HG03060 (cell line): ENCODE data around the gene TPCN2.

Source experiments
- ATAC-seq: cut with Tn5 transposase; IDR thresholded peaks from one replicate; pipeline ENCODE4 v1.9.1; 2021; ENCODE audit warnings: low read depth, moderate number of reproducible peaks; ENCODE audit not compliant: unreplicated experiment

The TPCN2 gene

DNA sequence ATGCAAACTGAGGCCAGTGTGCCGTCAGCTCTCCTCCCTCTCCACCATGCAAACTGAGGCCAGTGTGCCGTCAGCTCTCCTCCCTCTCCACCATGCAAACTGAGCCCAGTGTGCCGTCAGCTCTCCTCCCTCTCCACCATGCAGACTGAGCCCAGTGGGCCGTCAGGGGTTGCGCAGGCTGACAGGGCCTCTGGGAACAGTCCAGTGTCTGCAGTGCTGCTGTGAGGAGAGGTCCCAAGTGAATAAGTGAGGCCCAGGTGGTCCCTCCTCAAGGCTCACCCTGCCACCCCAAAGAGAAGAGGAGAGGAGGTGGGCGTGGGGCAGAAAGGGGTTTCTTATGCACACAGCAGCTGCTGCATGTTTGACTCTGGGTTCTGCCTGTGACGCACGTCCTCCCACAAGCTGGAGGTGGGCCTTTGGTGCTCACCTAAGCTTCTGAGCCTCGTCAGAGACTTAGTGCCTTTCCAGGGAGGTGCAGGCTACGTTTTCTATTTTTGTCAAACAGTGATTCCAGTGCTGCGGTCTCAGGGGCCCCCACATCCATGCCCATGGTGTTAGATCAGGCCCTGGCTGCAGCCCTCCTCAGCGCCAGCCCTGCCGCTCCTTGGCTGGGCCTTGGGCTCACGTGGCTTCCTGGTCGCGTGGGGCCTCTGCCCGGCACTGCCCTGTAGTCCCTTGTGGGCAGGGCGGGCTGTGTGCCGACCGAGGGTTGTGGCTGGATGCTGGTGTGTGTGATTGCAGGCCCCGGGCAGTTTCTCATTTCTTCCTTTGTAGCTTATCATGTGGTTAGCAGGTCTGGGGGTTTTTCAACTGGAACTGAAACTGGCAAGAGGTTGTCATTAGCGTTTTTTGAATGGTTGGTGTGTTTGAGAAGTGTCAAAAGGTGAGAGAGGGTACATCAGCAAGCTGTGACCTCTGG is 7.1 kb downstream of the TPCN2 start:
- ATAC-seq: peak; percentile 81

DNA sequence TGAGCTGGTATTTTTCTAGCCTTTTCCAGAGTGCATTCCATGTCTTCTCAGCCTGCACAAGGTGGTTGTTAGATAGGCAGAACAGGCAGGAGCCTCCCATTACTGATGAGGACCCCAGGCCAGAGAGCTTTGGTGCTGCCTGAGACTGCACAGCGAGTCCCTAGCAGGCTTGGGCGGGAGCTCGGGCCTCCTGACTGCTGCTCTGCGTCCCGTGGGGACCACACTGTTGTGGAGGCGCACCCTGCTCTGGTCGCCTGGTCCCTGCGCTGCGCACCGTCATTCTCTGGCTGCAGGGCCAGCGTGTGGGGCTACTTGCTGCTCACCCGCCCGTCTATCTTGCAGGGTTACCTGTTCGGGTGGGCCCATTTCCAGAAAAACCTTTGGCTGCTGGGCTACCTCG is 8.5 kb downstream of the TPCN2 start:
- no peak for ATAC-seq

DNA sequence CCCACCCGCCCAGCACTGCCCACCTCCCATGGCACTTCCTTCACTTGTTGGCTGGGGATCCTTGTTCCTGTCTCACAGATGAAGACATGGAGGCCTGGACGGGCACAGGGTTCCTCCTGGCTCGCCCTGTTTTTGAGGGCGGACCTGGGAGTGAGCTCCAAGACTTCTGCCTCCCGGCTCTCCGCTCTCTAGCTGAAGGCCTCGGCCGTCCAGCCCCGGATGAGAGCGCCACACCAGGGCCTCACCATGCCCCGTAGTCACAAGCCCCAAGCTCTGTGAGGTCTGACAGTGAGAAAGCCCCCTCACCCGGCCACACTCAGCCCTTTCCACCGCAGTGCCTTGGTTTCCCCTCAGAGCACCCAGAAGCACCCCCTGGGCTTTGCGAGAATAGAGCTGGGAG is 9.1 kb downstream of the TPCN2 start:
- no peak for ATAC-seq

DNA sequence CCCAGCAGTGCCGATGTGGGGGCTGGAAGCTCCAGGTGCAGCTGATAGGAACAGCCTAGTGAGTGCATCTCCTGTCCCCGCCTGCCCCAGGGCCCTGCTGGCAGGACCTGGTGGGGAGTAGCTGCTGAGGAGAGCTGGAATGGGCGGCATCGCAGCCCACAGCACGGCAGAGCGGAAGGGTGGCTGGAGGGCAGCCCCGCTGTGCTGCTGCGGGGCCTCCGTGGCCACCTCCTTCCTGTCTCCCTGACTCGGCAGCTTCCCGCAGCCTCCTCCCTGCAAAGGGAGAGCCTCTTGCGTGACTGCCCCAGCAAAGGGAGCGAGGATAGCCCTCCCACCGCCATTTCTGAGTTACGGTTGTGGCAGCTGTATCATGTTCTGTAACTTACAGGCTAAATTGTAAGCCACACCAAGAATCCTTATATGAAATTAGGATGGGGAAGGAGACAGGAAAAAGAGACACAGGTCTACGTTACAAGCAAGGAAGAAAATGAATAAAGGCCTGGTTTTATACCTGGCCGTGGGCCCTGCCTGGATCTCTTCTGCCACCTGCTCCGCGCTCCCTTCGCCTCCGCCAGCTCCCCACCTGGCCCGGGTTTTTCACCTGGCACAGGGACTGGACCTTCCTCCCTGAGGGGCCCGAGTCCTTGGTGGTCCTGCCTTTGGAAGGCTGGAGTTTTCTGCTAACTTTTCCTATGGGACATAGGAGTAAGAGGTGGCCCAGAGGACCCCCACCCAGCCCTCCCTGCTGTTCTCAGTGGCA is 10.0 kb downstream of the TPCN2 start:
- no peak for ATAC-seq

DNA sequence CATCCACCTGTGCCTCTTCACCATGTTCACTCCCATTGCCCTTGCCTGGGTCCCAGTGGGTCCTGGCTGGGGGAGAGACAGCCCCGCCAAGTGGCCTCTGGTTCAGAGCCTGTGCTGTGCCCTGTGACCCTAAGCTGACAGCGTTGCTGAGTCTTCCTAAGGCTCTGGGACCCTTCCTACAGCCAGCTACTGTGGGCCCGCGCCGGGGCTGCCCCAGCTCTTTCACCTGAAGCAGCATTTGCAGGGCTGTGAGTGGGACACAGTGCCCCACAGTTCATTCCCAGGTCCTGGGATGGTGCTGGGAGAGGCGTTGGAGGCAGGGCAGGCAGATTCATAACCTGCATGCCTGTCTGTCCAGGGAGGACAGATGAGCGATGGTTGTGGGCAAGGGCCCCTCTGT is 10.7 kb downstream of the TPCN2 start:
- no peak for ATAC-seq

DNA sequence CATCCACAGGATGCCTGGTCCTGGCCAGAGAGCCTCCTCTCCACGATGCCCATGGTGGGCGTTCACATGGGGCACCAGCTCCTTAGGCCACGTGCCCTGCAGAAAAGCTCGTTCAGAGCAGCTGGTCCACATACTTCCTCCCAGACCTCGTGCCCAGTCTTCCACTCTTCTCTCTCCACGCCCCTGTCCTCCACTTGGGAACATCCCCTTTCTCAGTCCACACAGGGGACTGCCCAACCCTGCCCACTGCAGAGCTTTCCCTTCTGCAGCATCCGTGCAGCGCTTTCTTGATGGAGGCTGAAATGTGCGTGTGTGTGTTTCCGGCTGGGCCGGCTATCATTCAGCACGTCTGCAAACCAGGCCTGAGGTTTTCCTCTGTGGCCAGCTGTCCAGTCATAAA is 11.3 kb downstream of the TPCN2 start:
- no peak for ATAC-seq

DNA sequence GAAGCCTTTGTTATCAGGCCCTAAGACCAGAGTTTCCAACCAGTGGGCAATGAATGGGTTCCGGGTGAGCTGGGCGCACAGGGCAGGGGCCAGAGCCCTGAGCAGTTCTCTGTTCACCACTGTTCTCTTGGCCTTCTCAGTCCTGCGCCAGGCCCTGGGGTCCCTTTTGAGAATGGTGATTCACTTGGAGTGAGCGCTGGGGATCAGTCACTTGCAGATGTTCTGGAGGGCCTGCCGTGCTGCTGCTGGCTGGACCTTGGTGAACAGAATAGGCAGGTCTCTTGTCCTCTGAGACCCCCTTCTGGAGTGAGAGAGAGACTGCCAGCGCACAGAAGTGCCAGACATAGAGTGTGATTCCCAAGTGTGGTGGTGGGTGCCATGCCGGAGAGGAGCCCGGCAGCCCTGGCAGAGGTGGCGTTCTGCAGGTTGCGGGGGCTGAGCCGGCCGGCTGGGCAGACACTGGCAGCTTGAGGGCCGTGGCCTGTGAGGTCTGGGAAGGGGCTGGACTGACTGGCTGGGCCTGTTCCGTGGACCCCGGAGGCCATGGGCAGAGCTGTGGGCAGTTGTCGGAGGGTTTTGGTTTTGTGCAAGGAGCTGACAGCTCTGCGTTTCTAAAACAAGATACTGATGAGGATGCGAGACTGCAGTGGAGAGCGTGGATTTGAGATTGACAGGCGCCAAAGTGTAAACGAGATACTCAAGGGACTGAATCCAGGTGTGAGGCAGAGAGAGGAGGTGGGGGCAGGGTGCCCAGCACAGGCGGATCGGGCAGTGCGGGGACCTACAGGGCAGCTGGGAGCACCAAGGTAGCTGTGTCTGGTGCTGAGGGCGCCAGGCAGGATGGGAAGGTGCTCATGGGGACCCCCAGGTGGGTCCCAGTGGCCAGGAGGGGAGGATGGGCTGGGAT is 12.3 kb downstream of the TPCN2 start:
- no peak for ATAC-seq

DNA sequence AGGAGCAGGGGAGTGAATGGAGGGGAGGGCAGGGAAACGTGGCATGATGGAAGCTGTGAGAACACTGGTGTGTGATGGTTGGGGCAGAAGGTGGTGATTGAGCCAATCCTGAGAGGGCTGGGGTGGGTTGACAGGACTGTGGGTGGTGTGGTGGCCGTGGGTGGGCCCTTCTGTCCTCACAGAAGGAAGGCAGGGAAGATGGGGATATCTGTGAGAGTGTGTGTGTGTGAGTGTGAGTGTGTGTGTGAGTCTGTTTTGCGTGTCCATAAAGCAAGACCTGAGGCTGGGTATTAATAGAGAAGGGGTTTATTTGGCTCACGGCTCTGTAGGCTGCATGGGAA is 13.0 kb downstream of the TPCN2 start:
- no peak for ATAC-seq

DNA sequence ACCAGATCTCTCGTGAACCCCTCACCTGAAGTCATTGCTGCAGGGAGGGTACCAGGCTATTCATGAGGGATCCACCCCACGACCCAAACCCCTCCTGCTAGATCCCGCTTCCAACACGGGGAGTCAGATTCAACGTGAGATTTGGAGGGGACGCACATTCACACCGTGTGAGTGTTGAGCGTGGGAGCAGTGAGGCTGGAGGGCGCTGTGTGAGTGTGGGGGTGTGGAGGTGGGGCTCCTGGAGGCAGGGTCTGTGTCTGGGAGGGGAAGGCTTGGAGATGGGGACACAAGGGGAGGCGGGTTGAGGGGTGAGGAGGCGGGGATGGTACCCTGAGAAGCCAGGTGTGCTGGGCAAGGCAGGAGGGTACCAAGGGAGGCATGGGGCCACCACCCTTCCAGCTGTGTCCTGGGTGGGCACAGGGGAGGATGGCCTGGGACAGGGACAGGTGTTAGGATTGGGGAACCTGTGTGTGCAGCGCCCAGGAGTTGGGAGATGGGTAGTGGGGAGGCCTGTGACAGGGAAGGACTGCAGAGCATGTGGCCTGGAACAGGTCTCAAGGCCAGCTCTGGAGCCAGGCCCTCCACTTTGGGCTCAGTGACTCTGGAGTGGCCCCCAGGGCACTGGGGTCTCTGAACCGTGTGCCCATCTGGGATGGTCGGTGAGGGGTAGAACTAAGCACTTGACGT is 13.6 kb downstream of the TPCN2 start:
- no peak for ATAC-seq

DNA sequence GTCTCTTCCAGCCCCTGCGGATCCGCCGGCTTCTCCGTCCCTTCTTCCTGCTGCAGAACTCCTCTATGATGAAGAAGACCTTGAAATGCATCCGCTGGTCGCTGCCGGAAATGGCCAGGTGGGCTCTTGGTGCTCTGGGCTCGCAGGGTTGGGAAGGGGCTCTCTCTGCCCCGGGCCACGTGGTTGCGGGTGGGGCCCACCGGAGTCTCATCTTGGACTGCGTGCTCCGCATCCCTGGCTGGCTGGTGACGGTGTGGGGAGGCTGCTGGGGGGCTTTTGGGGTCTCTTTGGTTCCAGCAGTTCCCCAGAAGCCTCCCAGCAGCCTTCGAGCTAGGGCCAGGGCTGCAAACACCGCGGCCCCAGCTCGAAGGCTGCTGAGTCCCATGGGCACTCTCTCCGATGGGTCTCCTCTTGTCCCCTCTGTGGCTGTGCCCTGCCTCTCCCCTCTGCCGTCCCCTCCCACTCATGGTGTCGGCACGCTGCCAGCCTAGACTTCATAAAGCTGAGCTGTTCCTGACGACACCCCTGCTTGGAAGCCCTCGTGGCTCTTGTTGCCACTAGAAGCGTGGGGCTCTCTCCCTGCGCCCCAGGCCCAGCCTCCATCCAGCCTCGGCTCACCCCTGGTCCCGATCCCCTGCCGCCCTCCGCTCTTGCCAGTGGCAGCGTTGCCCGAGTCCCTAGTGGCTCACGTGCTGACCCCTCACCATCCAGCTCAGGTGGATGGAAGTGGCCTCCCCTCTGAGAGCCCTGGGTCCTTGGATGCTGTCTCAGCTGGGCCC is 14.3 kb downstream of the TPCN2 start:
- no peak for ATAC-seq

DNA sequence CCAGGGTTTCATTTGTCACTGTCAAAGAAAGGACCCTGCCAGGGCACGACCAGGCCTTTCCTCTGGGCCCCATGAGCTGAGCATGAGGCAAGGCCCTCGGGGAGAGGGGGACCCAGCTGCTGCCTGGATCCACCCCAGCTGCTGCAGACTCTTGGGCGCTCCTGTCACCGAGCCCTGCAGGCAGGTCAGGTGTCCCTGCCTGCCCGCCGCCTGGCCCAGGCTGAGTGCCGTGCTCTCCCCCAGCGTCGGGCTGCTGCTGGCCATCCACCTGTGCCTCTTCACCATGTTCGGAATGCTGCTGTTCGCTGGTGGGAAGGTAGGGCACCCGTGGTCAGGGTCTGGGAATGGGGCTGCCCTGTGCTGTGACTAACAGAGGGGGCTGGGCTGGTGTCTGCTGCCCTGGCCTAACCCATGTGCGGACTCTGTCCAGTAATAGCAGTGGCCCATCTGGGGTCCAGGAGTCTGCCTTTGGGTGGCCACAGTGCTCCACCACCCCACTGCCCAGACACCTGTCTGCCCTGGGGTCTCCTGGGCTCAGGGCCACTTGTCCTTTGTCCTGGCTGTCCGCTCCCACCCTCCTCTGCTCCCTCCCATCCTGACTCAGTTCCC is 15.0 kb downstream of the TPCN2 start:
- ATAC-seq: no peak

DNA sequence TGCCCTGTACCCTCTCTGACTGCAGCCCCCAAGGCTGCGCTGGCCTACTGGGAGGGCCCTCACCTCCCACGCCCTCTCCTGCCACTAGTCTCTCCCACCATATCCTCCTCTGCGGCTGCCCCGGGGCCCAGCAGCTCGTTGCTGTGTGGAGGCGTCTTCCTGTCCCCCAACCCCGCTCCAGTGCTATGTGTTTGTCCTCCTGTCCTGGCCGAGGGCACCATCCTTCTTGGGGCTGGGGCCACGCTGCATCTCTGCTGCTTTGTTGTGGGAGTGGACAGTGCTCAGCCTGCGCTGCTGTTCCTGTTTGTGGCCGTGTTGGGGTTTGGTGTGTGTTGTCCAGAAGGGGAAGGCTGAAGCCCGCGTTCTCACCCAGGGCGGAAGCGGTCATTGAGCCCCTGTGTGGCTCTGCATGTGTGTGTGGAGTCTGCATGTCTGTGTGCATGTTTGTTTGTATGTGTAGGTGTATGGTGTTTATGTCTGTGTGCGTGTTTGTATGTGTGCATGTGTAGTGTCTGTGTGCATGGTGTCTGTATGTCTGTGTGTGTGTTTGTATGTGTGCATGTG is 15.7 kb downstream of the TPCN2 start:
- no peak for ATAC-seq

DNA sequence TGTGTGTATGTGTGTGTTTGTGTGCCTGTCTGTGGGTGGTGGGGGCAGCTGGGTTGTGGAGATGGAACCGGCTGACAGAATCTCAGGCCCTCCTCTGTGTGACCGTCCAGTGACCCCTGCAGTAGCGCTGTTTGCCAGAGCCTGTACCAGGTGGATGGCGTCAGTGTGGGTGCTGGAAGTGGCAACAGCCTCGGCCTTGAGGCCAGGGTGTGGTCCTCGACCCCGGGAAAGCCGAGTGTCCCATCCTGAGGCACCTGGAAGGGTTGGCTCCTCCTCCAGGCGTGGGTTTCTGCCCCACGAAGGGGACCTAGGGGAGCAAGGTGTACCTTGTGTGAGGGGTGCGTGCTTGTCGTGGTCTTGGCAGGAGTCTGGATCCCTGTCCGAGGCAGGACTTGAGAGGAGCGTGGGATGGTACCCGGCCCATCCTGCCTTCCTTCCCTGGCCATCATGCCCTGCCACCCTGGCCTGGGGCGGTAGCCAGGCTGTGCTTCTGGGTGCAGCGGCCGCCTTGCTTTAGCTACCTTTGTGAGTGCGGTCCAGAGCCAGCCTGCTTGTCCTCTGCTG is 16.5 kb downstream of the TPCN2 start:
- ATAC-seq: no peak

DNA sequence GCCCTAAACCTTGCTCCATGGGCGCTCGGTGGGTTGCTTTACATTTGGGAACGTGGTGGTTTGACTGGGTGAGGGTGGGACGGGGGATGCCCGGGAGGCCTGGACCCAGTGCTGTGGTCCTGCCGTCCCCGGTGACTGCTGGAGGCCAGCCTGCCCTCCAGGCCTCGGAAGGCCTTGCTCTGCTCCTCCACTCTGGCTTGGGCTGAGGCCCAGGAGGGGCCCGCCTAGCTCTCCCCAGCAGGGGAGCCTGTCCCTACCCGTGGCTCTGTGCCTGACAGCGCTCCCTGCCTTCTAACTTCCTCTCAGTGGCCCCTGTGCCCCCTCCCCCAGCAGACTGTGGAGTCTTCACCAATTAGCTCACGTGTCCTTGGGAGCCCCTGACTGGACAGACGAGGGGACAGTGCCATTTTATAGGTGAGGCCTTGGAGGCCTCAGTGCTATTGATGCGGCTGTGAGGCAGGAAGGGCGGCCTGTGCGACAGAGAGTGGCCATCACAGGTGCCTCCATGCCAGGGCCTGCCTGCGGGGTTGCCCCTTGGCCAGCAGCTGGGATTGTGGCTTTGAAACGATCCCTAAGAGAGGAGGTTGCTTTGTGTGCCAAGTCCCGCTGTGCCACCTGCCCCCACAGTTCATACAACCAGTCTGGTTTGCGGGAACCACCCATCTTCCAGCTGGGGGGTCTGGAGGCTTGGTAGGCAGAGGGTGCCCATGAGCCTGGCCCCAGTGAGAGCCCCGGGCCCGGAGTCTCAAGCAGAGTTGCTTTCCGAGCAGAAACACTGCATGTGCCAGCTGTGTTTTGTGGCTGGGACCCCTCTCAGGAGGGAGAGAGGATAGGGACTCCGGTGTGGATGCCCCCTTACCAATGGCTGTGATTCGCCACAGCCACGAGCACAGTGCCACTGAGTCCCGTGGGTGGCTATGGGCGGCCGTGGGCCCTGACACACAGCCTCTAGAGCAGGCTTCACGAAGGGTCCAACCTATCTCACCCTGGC is 17.7 kb downstream of the TPCN2 start:
- ATAC-seq: no peak

DNA sequence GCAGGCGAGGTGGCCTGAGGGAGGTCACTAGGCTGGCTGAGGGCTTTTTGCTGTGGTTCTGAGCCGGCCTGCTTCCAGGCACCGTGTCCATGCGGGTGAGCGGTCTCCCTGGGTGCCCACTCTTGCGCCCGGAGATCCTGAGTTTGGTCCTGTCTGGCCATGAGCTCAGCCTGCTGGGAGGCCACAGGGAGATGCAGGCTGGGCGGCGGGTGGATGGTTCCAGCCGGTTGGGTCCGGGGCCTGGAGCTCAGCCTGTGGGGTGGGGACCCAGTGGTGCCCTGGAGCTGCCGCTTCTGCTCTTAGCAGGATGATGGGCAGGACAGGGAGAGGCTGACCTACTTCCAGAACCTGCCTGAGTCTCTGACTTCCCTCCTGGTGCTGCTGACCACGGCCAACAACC is 18.5 kb downstream of the TPCN2 start:
- ATAC-seq: no peak

DNA sequence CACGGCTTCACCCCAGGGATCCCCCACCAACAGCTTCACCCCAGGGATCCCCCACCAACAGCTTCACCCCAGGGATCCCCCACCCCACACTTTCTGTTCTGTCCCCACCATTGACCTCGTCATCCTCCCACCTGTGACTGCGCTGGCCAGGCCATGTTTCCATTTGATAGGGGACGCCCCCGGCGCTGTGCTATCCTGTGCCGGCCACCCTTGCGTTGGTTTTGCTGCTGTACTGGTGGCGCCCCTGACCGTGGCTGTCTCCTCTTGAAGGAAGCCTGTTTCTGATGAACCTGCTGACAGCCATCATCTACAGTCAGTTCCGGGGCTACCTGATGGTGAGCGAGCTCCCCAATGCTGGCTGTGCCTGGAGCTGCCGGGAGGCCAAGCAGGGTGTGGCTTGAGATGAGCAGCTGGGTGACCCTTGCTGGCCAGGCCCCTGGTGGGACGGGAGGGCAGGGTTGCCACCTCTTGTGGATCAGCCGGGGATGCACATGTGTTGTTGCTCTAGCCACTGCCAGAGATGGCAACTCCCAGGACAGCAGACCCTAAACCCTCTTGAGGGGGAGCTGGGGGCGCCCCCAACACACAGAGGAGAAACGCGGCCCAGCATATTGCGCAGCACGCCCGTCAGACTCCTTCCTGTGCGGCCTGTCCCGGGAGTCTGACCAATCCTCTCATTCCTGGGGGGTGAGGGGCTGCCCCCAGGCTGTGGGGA is 22.5 kb downstream of the TPCN2 start:
- ATAC-seq: no peak

DNA sequence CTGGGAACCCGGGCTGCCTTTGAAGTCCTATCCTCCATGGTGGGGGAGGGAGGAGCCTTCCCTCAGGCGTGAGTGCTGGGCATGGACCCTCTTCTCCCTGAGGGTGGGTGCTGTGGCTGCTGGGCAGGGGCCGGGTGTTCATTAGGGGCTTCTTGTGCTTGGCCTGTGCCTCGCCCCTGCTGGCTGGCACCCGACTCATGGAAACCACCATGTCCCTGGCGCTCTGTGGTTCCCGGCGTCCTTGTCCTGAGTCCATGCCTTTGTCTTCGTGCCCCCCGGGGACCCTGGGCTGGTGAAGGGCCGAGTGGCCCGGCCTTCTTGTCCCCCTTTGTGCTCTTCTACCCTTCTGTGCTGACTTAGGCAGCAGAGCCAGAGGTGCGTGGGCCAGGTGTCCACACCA is 23.2 kb downstream of the TPCN2 start:
- ATAC-seq: no peak
